HCT116 (cell line): ENCODE measurements around the gene CDC45. TPM values are rescaled to one million over a fixed set of nuclear protein-coding genes. Genes with fewer than 3 reads are reported as not detected.

Experiments used
- ATAC-seq: fragments of 200-7000 bp; cut with Tn5 transposase; 2 replicates; pipeline ENCODE4 v1.9.1; 2020; ENCODE audit warnings: mild to moderate bottlenecking, moderate library complexity
- BruUV-seq: library from RNA; stranded (reverse); fragments of 400-500 nt; replicated peaks from 2 replicates; lab custom pipeline; 2021; lab: Mats Ljungman, UMichigan
- CTCF ChIA-PET: fragments of 300-600 bp; sonication (Branson Sonifier 250); formaldehyde crosslinking; loops from one replicate; lab custom pipeline; 2021; ENCODE audit warnings: antibody characterized with exemption; lab: Charles Lee
- POLR2A ChIA-PET: fragments of 300-600, 350-600 bp; sonication (Branson Sonifier 250); formaldehyde crosslinking; loops from one replicate; lab custom pipeline; 2021; ENCODE audit warnings: antibody characterized with exemption; lab: Charles Lee
- RAD21 ChIA-PET, 2 experiments: fragments of 300-600 bp; sonication (Branson Sonifier 250); formaldehyde crosslinking; loops; one replicate each; lab custom pipeline; 2023; ENCODE audit warnings: low total read pairs in 2 of 2; ENCODE audit not compliant: uncharacterized antibody in 2 of 2, unreplicated experiment in 2 of 2, low non-redundant PET in 1 of 2; lab: Charles Lee
- DNase-seq: peaks from one replicate; pipeline ENCODE4 v3.0.0-alpha.2; 2010; ENCODE audit warnings: low read depth, low spot score
- H2AFZ ChIP-seq: fragments of 200-600 bp; shearing (Covaris generic), sonication (generic); 2 replicates; pipeline ENCODE4 v1.6.1; 2017; ENCODE audit warnings: low read depth, mixed run types, mixed read lengths, antibody characterized with exemption, low read length; ENCODE audit not compliant: poor library complexity, severe bottlenecking
- H3K27ac ChIP-seq: 2 replicates; pipeline ENCODE4 v1.5.1; 2012; ENCODE audit warnings: low read depth, low read length
- H3K27me3 ChIP-seq: fragments of 200-600 bp; sonication (generic); 2 replicates; pipeline ENCODE4 v1.6.1; 2016; ENCODE audit warnings: mixed run types, low read length, mixed read lengths; ENCODE audit not compliant: insufficient read depth
- H3K36me3 ChIP-seq, 2 experiments: fragments of 200-500 bp in 1 of 2; fragments of 200-600 bp in 1 of 2; sonication (Bioruptor generic) in 1 of 2; sonication (generic) in 1 of 2; 2 replicates each; pipeline versions ENCODE4 v1.5.1 to v1.6.1; 2014 to 2016; ENCODE audit warnings: low read length in 2 of 2, inconsistent platforms in 1 of 2, mixed read lengths in 1 of 2, mixed run types in 1 of 2; ENCODE audit not compliant: insufficient read depth in 2 of 2, control insufficient read depth in 1 of 2
- H3K4me1 ChIP-seq, 2 experiments: fragments of 200-600 bp in 1 of 2; sonication (generic) in 1 of 2; 2 replicates each; pipeline versions ENCODE4 v1.5.1 to v1.6.1; 2012 to 2017; ENCODE audit warnings: low read length in 2 of 2, inconsistent platforms in 1 of 2, mild to moderate bottlenecking in 1 of 2, mixed read lengths in 1 of 2, mixed run types in 1 of 2, moderate library complexity in 1 of 2; ENCODE audit not compliant: insufficient read depth in 2 of 2, control insufficient read depth in 1 of 2
- H3K4me2 ChIP-seq: fragments of 200-600 bp; sonication (generic); 2 replicates; pipeline ENCODE4 v1.6.1; 2017; ENCODE audit warnings: mixed run types, low read length, mixed read lengths
- H3K4me3 ChIP-seq, 2 experiments: fragments of 200-600 bp in 1 of 2; sonication (generic) in 1 of 2; replicated peaks in 1 of 2; 2 replicates each; pipeline ENCODE4 v1.5.1; 2011 to 2016; ENCODE audit warnings: low read length in 2 of 2, control low read depth in 1 of 2, low read depth in 1 of 2, mild to moderate bottlenecking in 1 of 2, mixed read lengths in 1 of 2, mixed run types in 1 of 2
- H3K79me2 ChIP-seq: fragments of 200-600 bp; sonication (generic); 2 replicates; pipeline ENCODE4 v1.6.1; 2017; ENCODE audit warnings: mild to moderate bottlenecking, mixed run types, low read length, moderate library complexity, mixed read lengths; ENCODE audit not compliant: insufficient read depth
- H3K9ac ChIP-seq: fragments of 200-600 bp; sonication (generic); 2 replicates; pipeline ENCODE4 v1.6.1; 2016; ENCODE audit warnings: low read length, mixed read lengths
- H3K9me2 ChIP-seq: fragments of 200-600 bp; sonication (generic), shearing (Covaris generic); 2 replicates; pipeline ENCODE4 v1.6.1; 2017; ENCODE audit warnings: mixed run types, mild to moderate bottlenecking, moderate library complexity; ENCODE audit not compliant: insufficient read depth
- H3K9me3 ChIP-seq, 2 experiments: fragments of 200-500 bp in 1 of 2; fragments of 200-600 bp in 1 of 2; sonication (Bioruptor generic) in 1 of 2; sonication (generic) in 1 of 2; 2 replicates each; pipeline ENCODE4 v1.6.1; 2014 to 2017; ENCODE audit warnings: low read length in 2 of 2, mixed read lengths in 2 of 2, inconsistent platforms in 1 of 2, low read depth in 1 of 2, mild to moderate bottlenecking in 1 of 2, mixed run types in 1 of 2, moderate library complexity in 1 of 2; ENCODE audit not compliant: control insufficient read depth in 1 of 2, insufficient read depth in 1 of 2
- H4K20me1 ChIP-seq: fragments of 200-600 bp; sonication (generic), shearing (Covaris generic); 2 replicates; pipeline ENCODE4 v1.6.1; 2017; ENCODE audit warnings: mixed run types, mild to moderate bottlenecking, moderate library complexity; ENCODE audit not compliant: insufficient read depth
- ATF3 ChIP-seq: IDR thresholded peaks from 2 replicates; pipeline ENCODE4 v1.6.1; 2012
- CBX3 ChIP-seq: IDR thresholded peaks from 2 replicates; pipeline ENCODE4 v1.6.1; 2012; ENCODE audit warnings: low read depth
- CEBPB ChIP-seq: IDR thresholded peaks from 2 replicates; pipeline ENCODE4 v1.6.1; 2012; ENCODE audit warnings: low read depth
- CTCF ChIP-seq, 3 experiments: fragments of 200-600 bp in 1 of 3; sonication (generic) in 1 of 3; IDR thresholded peaks in 2 of 3; conservative IDR thresholded peaks in 1 of 3; 2 replicates each; pipeline ENCODE4 v1.5.1; 2012 to 2017; ENCODE audit warnings: low read depth in 2 of 3, low read length in 2 of 3, antibody characterized with exemption in 1 of 3, borderline replicate concordance in 1 of 3, control low read depth in 1 of 3, mild to moderate bottlenecking in 1 of 3, mixed read lengths in 1 of 3, mixed run types in 1 of 3, moderate library complexity in 1 of 3; ENCODE audit not compliant: insufficient read depth in 1 of 3
- EGR1 ChIP-seq: IDR thresholded peaks from 2 replicates; pipeline ENCODE4 v1.6.1; 2012; ENCODE audit warnings: low read depth
- ELF1 ChIP-seq: IDR thresholded peaks from 2 replicates; pipeline ENCODE4 v1.6.1; 2012; ENCODE audit warnings: low read depth, borderline replicate concordance
- EZH2 ChIP-seq: fragments of 200-600 bp; sonication (generic); IDR thresholded peaks from 2 replicates; pipeline ENCODE4 v1.6.1; 2017; ENCODE audit warnings: antibody characterized with exemption, mixed run types
- EZH2phosphoT487 ChIP-seq: fragments of 200-600 bp; IDR thresholded peaks from 2 replicates; pipeline ENCODE4 v1.6.1; 2018; ENCODE audit warnings: antibody characterized with exemption, borderline replicate concordance
- FOSL1 ChIP-seq: IDR thresholded peaks from 2 replicates; pipeline ENCODE4 v1.6.1; 2012; ENCODE audit warnings: low read depth
- REST ChIP-seq: IDR thresholded peaks from 2 replicates; pipeline ENCODE4 v1.6.1; 2012; ENCODE audit warnings: low read depth
- TCF7L2 ChIP-seq: IDR thresholded peaks from 2 replicates; pipeline ENCODE4 v1.7.0; 2011; ENCODE audit warnings: borderline replicate concordance, inconsistent platforms; ENCODE audit not compliant: insufficient read depth, insufficient read length; ENCODE audit errors: extremely low read depth
- ZFX ChIP-seq: fragments of 450-650 bp; IDR thresholded peaks from 2 replicates; pipeline ENCODE4 v1.6.1; 2017
- intact Hi-C: fragments of 100-400 bp; cut with micrococcal nuclease; formaldehyde crosslinking; loops from 2 replicates; pipeline ENCODE4 v1.10.0; 2022
- total RNA-seq: library from RNA; stranded (reverse); gene quantifications from one replicate; pipeline ENCODE4 v1.2.1, GENCODE V29; 2021; ENCODE audit not compliant: unreplicated experiment

The CDC45 gene
- total RNA-seq, 1 experiment from 2014 or later, result 43.4 TPM

- Histone ChIP-seq H3K9ac (no peak overlapping the region), H3K27me3 (no peaks in the 10 kb centered on the region), H4K20me1 (no peaks in the 10 kb centered on the region), H3K4me2 (no peak overlapping the region), H3K4me1 (peaks cover 0 to 5% of the 10 kb centered on the region in 2 experiments; a peak in 1 of 4 replicates), H3K9me3 (no peaks in the 10 kb centered on the region), H3K36me3 (no peaks in the 10 kb centered on the region), H3K79me2 (no peaks in the 10 kb centered on the region), H3K9me2 (no peaks in the 10 kb centered on the region), H3K27ac (no peak overlapping the region), H2AFZ (no peak overlapping the region), H3K4me3 (no peak overlapping the region)
- CTCF ChIA-PET, result no interaction called here
- DNase-seq (no peak), ATAC-seq (no peak)
- POLR2A ChIA-PET, result no interaction called here
- intact Hi-C loops, result no loop called here
- no TSS peak for BruUV-seq
- TF ChIP-seq ELF1, result no peak
- no peak for TF ChIP-seq EGR1
- no peak for TF ChIP-seq REST
- no peak for TF ChIP-seq CTCF (IDR thresholded peaks at IDR 0.05 in 2 of 3, conservative IDR thresholded peaks at IDR 0.05 in 1 of 3; ENCODE audit: borderline replicate concordance in 1 of 3, insufficient read depth in 1 of 3, low read depth in 2 of 3, low read length in 2 of 3)
- no peak for TF ChIP-seq TCF7L2
- no peak for TF ChIP-seq FOSL1
- TF ChIP-seq ZFX, result no peak
- TF ChIP-seq CEBPB, result no peak
- TF ChIP-seq EZH2phosphoT487, result no peak
- TF ChIP-seq CBX3, result no peak
- TF ChIP-seq ATF3, result no peak
- no peak for TF ChIP-seq EZH2
- RAD21 ChIA-PET, result no interaction called here
Measured at GRCh38 chr22:19525666-19526065, 45.9 kb downstream of the CDC45 start.
